Peyer's patch (tissue), 4 donors: ENCODE measurements around the gene CLASP1. TPM values are rescaled to one million over a fixed set of nuclear protein-coding genes. Genes with fewer than 3 reads are reported as not detected.

ENCODE experiments used
- DNase-seq, 3 donors: peaks; one replicate each; pipeline ENCODE4 v3.0.0-alpha.2; 2017 to 2019
- H3K27ac ChIP-seq, 4 donors: fragments of 200-600 bp; sonication (generic); one replicate each; pipeline ENCODE4 v1.5.1; 2016 to 2019
- H3K27me3 ChIP-seq, 2 donors: fragments of 200-600 bp; sonication (generic); one replicate each; pipeline ENCODE4 v1.5.1; 2019
- H3K36me3 ChIP-seq, 3 donors: fragments of 200-600 bp; sonication (generic); one replicate each; pipeline ENCODE4 v1.5.1; 2016 to 2019
- H3K4me1 ChIP-seq, 4 donors: fragments of 200-600 bp; sonication (generic); one replicate each; pipeline ENCODE4 v1.5.1; 2016 to 2019
- H3K4me3 ChIP-seq, 4 donors: fragments of 200-600 bp; sonication (generic); 1 replicate in 3 of 4; 2 replicates in 1 of 4; pipeline ENCODE4 v1.5.1; 2016 to 2019; ENCODE audit warnings: mild to moderate bottlenecking in 1 of 4
- H3K9me3 ChIP-seq, 4 donors: fragments of 200-600 bp; sonication (generic); one replicate each; pipeline ENCODE4 v1.5.1; 2016 to 2019; ENCODE audit warnings: mild to moderate bottlenecking in 1 of 4
- POLR2A ChIP-seq, 2 donors: fragments of 450-650 bp; IDR thresholded peaks; one replicate each; pipeline ENCODE4 v1.5.1; 2017; ENCODE audit warnings: antibody characterized with exemption in 2 of 2, mild to moderate bottlenecking in 2 of 2, moderate library complexity in 2 of 2
- total RNA-seq, 4 donors: library from RNA; depleted of rRNA; stranded (reverse); fragments of >200 nt; gene quantifications; one replicate each; pipeline ENCODE4 v1.1.0, GENCODE V29; 2016
- TF ChIP-seq, protein P1 (sequence below), 6 experiments: fragments of 450-650 bp in 4 of 6; fragments of 200-600 bp in 2 of 6; sonication (generic) in 1 of 6; IDR thresholded peaks; one replicate each; pipeline ENCODE4 v1.5.1; 2017 to 2019; ENCODE audit warnings: antibody characterized with exemption in 6 of 6, mild to moderate bottlenecking in 3 of 6, moderate library complexity in 1 of 6

CLASP1 gene
- total RNA-seq, 4 donors from 2014 or later: 30.5 to 130 (median 73.7) TPM

DNA sequence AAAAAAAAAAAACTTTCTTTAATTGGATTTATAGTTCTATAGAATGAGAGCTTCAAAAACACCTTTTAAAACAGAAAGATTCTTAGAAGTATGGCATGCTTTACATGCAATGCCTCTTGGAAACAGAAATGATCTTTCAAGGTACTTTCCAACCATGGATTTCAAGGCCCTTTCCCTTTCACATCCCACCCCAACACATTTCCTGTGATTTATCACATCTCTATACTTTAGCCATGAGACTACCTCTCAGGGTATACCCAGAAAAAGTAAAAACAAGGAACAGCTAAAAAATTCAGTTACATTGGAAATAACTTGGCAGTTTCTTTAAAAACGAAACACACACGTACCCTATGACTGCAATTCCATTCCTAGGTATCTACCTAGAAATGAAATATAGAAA is 103.3 kb downstream of the CLASP1 start:
- Histone ChIP-seq H3K9me3 (no peaks in the 10 kb centered on the region), H3K36me3 (no peaks in the 10 kb centered on the region), H3K4me3 (no peak overlapping the region), H3K27ac (no peak overlapping the region), H3K27me3 (no peaks in the 10 kb centered on the region), H3K4me1 (no peaks in the 10 kb centered on the region)
- TF ChIP-seq POLR2A (IDR thresholded peaks at IDR 0.05): no peak
- TF ChIP-seq, protein P1, sequence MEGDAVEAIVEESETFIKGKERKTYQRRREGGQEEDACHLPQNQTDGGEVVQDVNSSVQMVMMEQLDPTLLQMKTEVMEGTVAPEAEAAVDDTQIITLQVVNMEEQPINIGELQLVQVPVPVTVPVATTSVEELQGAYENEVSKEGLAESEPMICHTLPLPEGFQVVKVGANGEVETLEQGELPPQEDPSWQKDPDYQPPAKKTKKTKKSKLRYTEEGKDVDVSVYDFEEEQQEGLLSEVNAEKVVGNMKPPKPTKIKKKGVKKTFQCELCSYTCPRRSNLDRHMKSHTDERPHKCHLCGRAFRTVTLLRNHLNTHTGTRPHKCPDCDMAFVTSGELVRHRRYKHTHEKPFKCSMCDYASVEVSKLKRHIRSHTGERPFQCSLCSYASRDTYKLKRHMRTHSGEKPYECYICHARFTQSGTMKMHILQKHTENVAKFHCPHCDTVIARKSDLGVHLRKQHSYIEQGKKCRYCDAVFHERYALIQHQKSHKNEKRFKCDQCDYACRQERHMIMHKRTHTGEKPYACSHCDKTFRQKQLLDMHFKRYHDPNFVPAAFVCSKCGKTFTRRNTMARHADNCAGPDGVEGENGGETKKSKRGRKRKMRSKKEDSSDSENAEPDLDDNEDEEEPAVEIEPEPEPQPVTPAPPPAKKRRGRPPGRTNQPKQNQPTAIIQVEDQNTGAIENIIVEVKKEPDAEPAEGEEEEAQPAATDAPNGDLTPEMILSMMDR (IDR thresholded peaks at IDR 0.05): no peak
- no peak for DNase-seq

DNA sequence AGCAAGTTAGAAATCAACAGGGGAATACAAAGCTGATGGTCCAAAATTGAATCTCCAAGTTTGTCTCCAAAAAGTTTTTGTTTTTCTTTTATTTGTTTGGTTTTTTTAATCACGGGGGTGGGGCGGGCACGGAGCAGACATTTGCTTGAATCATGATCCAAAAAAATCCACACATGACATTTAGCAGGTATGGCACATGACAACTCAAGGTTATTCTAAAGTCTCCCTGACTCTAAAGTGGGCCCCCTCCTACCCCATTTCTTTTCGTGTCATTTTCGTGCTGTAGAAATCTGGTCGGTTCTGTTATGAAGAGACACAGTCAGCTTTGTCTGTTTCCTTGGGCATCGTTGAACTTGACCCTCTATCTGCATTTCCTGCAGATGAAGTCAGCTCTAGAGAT is 104.0 kb downstream of the CLASP1 start:
- DNase-seq: no peak
- Histone ChIP-seq H3K4me3 (no peak overlapping the region), H3K27me3 (no peaks in the 10 kb centered on the region), H3K9me3 (no peaks in the 10 kb centered on the region), H3K27ac (no peak overlapping the region), H3K4me1 (no peaks in the 10 kb centered on the region), H3K36me3 (no peaks in the 10 kb centered on the region)
- no peak for TF ChIP-seq POLR2A (IDR thresholded peaks at IDR 0.05)
- TF ChIP-seq, protein P1 (IDR thresholded peaks at IDR 0.05): no peak

DNA sequence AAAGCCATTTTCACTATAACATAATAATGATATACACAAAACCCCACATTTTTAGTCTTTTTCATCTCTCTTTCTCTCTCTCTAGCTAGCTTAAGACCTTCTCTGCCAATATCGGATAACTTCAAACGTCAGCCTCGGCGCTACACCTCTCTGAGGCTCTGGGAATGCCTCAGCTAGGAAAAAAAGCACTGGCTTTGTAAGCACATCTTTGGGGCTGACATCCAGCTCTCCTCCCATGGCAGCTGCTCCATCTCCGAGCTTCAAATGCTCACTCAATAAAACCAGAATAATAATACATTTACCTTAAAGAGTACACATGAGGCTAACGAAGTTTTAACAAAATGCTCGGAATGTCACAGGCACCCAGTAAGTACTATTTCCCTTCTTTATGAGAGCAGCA is 107.8 kb downstream of the CLASP1 start:
- Histone ChIP-seq H3K27ac (no peak overlapping the region), H3K27me3 (no peaks in the 10 kb centered on the region), H3K9me3 (no peaks in the 10 kb centered on the region), H3K4me1 (no peaks in the 10 kb centered on the region), H3K36me3 (no peaks in the 10 kb centered on the region), H3K4me3 (no peak overlapping the region)
- TF ChIP-seq POLR2A (IDR thresholded peaks at IDR 0.05): no peak
- TF ChIP-seq, protein P1 (IDR thresholded peaks at IDR 0.05): no peak
- no peak for DNase-seq

DNA sequence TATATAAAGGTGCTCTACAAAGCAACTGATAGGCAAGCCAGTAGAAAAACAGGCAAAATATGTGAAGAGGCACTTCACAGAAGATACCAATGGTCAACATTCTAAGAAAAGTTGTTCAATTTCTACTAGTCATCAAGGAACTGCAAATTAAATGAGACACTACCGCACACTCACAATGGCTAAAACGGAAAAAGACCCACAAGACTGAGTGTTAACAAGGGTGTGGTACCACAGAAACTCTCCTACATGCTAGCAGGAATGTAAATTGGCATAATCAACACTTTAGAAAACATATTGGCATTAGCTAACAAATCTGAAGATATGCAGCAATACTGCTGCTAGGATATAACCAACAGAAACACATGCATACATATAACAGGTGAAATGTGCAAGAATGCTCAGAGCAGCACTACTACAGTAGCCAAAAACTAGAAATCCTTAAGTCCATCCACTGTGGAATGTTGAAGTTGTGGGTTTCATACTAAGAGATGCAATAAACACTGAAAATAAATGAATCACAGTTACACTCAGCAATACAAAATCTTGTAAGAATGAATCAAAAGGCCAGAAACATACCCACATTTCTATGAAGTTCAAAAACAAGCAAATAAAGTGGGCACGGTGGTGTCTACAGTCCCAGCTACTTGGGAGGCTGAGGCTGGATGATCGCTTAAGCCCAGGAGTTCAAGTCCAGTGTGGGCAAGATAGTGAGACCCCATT is 109.4 kb downstream of the CLASP1 start:
- no peak for DNase-seq
- no peaks in the 10 kb centered on the region for H3K9me3 ChIP-seq
- peaks cover 0 to under 1% (median 0%) of the 10 kb centered on the region in 4 donors for H3K4me1 ChIP-seq
- no peaks in the 10 kb centered on the region for H3K27me3 ChIP-seq
- no peak overlapping the region for H3K27ac ChIP-seq
- no peaks in the 10 kb centered on the region for H3K36me3 ChIP-seq
- H3K4me3 ChIP-seq: no peak overlapping the region
- TF ChIP-seq POLR2A (IDR thresholded peaks at IDR 0.05): no peak
- TF ChIP-seq, protein P1 (IDR thresholded peaks at IDR 0.05): no peak

DNA sequence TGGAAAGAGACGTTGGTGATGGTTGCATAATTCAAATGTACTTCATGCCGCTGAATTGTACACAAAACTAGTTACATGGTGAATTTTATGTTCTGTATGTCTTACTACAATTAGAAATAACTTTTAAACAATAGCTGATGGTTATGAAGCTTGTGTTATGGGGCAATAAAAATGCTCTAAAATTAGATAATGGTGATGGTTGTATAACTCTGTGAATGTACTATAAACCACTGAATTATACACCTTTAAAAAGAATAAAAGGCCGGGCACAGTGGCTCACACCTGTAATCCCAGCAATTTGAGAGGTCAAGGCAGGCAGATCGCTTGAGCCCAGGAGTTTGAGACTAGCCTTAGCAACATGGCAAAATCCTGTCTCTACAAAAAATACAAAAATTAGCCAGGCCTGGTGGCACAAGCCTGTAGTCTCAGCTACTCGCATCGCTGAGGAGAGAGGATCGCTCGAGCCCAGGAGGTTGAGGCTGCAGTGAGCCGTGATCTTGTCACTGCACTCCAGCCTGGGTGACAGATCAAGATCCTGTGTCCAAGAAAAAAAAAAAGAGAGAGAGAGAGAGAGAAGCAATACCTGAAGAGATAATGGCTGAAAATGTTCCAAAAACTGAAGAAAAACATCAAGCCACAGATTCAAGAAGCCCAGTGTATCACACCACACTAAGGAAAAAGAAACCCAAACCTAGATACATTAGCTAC is 112.3 kb downstream of the CLASP1 start:
- Histone ChIP-seq H3K27ac (no peak overlapping the region), H3K4me1 (peaks cover 0 to 13% (median 0%) of the 10 kb centered on the region in 4 donors), H3K36me3 (no peaks in the 10 kb centered on the region), H3K9me3 (no peaks in the 10 kb centered on the region), H3K4me3 (no peak overlapping the region), H3K27me3 (no peaks in the 10 kb centered on the region)
- DNase-seq: no peak
- TF ChIP-seq, protein P1 (IDR thresholded peaks at IDR 0.05): no peak
- TF ChIP-seq POLR2A (IDR thresholded peaks at IDR 0.05): no peak
